ENCODE results near the gene RPS14. TPM values are rescaled to one million over a fixed set of nuclear protein-coding genes. Genes with fewer than 3 reads are reported as not detected.

RPS14 gene
- total RNA-seq, 1 donor, result 1,744 TPM

DNA sequence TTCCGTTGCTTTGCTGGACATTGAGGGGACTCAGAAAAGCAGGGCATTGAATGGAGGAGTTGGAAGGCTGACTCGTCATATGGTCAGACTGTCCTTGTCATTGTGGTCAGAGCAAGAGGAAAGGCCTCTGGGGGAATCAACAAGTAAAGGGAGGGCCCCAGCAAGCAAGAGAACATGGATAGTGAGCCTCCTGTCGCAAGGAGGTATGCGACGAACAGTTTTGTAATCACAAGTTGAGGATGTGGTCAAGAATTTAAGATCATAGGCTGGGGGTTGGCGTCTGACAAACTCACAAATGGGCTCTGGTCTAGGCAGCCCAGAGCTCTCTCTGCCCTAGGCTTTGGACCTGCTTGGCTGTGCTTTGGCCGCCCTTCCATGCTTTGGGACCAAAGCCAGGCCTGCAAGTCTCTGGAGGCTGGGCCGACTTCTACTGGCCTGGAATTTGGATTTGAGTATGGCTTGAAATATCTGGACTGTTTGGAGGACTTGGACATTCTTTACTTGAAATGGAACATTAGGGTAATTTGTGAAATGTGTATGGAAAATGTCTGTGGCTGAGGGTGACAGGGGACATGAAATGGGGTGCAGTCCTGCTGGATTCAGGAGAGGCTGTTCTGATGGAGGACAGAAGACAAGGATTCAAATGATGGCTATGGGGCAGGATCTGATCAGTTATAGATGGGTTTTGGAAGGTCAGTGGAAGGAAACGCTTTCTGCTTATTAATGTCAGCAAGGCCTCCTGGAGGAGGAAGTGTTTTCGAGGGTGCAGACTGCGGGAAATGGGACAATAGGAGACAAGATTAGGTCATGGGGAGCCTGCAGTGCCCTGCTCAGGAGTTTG is 39.2 kb upstream of the RPS14 start:
- H3K4me3 ChIP-seq (ENCODE audit: low read depth, low read length), result peak overlapping the region; percentile 87
- TF ChIP-seq, protein P1, sequence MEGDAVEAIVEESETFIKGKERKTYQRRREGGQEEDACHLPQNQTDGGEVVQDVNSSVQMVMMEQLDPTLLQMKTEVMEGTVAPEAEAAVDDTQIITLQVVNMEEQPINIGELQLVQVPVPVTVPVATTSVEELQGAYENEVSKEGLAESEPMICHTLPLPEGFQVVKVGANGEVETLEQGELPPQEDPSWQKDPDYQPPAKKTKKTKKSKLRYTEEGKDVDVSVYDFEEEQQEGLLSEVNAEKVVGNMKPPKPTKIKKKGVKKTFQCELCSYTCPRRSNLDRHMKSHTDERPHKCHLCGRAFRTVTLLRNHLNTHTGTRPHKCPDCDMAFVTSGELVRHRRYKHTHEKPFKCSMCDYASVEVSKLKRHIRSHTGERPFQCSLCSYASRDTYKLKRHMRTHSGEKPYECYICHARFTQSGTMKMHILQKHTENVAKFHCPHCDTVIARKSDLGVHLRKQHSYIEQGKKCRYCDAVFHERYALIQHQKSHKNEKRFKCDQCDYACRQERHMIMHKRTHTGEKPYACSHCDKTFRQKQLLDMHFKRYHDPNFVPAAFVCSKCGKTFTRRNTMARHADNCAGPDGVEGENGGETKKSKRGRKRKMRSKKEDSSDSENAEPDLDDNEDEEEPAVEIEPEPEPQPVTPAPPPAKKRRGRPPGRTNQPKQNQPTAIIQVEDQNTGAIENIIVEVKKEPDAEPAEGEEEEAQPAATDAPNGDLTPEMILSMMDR (IDR thresholded peaks at IDR 0.05; ENCODE audit: insufficient read depth, low read depth, low read length), result no peak
- peak; percentile 78 for DNase-seq (ENCODE audit: low read depth)

DNA sequence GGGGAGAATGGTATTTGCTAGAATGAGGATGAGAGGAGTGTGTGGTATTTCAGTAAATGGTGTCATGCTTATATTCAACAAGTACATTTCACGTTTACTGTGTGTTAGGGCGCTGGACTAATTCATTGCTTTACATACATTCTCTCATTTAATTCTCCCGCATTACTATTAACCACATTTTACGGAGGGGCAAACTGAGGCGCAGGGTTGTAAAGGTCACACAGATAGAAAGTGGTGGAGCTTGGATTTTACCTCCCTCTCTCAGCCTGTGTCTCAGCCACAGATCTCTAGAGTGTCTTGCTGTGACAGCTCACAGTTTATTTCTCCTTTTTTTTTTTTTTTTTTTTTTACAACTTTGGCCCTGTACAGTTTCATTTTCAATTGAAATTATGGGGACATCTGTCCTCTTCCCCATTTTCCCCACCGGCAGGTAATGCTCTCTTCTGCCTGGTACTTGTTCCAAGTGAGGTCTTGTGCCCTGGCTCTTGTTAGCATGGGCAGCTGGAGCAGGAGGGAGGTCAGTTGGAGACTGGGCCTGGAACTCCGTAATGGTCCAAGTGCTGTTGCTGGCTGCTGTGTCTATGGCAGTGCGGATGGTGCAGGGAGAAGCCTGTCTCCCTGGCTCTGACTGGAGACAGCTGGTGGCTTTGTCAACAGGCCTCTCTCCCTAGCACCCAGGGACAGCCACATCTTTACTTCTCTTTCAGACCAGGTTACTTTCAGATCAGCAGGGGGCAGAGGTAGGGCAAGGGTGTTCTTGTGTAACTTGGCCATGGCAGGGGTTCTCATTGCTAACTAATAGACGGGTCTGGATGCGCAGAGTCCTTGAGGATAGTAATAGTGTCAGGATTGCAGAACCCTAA is 37.9 kb upstream of the RPS14 start:
- DNase-seq (ENCODE audit: low read depth), result peak; percentile 60
- TF ChIP-seq, protein P1 (IDR thresholded peaks at IDR 0.05; ENCODE audit: insufficient read depth, low read depth, low read length), result peak; percentile 29
- H3K4me3 ChIP-seq (ENCODE audit: low read depth, low read length), result peak overlapping the region; percentile 87

DNA sequence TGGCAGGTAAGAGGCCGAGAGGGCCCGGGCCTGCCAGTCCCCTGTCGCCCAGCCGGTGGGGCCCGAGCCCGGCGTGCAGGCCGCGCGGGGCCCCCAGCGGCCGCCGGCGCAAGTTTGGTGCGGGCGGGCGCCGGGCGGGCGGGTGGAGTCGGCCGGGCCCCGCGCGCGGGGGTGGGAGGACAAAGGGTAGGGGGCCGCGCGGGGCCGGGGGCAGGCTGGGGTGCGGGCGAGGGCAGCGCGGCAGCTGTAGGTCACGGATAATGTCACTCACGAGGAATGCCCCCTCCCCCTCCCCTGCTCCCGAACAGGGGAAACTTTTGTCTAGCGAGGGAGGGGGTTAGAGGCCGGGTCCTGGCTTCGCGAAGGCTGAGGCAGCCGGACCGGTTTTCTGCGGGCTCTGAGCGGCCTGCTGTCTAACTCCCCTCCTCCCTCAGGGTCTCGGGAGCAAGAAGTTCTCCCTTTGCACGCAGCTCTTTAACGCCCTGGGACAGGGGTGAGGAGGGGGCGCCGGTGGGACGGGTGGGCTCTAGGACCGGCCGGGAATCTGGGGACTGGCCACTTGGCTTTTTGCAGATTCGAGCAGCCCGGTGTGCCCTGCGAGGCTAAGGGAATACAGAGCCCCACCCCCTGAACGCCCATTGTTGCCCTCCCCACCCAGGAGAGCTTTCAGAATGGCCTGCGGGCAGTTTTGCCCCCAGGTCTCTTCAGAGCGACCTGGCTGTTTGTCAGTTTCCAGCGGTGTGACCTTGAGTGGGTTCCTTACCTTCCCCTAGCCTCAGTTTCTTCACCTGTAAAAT is 37.1 kb upstream of the RPS14 start:
- DNase-seq (ENCODE audit: low read depth), result peak; percentile 58
- TF ChIP-seq, protein P1 (IDR thresholded peaks at IDR 0.05; ENCODE audit: insufficient read depth, low read depth, low read length), result no peak
- H3K4me3 ChIP-seq (ENCODE audit: low read depth, low read length), result peak overlapping the region; percentile 87

DNA sequence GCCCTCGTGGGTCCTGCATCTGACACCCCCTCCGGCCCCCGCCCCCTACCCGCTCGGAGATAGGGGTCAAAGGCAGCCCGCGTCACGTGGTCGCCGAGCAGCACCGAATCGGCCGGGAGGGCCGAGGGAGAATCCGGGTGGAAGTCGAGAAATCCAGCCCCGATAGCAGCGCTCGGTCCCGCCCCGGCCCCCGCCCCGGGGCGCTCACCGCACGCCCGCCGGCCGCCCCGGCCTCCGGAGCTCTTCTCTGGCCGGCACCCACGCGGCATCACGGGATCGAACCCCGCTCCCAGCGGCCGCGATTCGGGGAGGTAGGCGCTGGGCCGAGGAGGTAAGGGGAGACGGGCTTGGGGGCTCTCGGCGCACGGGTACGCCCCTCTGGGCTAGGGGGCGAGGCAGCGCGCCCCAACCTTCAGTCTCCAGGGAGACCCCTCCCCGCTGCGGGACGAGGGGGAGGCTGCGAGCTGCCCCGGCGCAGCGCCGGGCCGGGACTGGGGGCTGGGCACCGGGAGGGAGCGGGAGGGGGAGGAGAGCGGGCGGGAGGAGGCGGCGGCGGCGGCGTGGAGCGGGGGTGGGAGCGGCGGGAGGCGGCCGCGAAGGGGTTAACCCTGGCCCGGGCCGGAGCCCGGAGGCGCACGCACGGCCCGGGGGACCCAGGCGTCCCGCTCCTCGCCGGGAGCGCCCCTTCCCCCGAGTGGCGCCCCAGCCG is 36.3 kb upstream of the RPS14 start:
- TF ChIP-seq, protein P1 (IDR thresholded peaks at IDR 0.05; ENCODE audit: insufficient read depth, low read depth, low read length), result no peak

DNA sequence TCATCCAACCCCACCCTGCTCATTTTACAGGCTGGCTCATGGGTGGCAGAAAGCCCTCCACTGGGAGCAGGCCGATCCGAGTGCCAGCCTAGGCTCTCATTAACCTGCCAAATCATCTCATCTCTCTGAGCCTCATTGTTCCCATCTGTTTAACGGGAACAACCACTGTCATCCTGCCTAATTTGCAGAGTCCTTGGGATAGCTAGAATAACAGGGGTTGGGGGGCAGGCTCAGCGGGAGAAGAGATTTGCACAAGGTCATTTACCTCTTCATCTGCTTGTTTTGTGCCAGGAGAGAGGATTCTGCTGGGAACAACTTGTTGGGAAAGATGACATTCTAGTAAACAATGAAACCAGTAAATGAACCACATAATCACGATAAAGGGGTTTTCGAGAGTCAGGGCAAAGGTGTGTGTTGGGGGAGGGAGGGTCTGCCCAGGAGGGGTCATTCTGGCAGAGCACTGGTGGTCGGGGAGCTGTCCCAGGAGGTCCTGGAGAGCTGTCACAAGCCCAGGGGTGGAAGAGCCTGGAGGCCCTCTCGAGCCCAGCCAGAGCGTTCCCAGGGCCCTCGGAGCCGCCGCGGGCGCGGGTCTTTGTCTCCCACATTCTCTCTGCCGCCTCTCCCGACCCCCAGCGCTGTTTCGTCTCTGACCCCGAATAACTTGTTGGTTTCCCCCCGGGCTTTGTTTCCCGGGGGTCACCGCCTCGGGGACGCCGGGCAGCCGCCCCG is 35.6 kb upstream of the RPS14 start:
- TF ChIP-seq, protein P1 (IDR thresholded peaks at IDR 0.05; ENCODE audit: insufficient read depth, low read depth, low read length), result no peak
- H3K4me3 ChIP-seq (ENCODE audit: low read depth, low read length), result peak overlapping the region; percentile 87
- no peak for DNase-seq (ENCODE audit: low read depth)

More for the DNA sequence above, 36.3 kb upstream of the RPS14 start:
- peak overlapping the region; percentile 87 for H3K4me3 ChIP-seq (ENCODE audit: low read depth, low read length)
- DNase-seq (ENCODE audit: low read depth), result no peak

All from fibroblast of villous mesenchyme (primary cell).